HepG2 (cell line): ENCODE measurements around the gene MFSD6. TPM values are rescaled to one million over a fixed set of nuclear protein-coding genes. Genes with fewer than 3 reads are reported as not detected.
A peak's percentile ranks its signal among the peaks of the same experiment; 100 is the strongest.

Experiments
- ATAC-seq: fragments of 200-7000 bp; cut with Tn5 transposase; 3 replicates; pipeline ENCODE4 v1.9.1; 2020; ENCODE audit warnings: mild to moderate bottlenecking, moderate library complexity
- BruUV-seq: library from RNA; stranded (reverse); fragments of 400-500 nt; replicated peaks from 2 replicates; lab custom pipeline; 2021; lab: Mats Ljungman, UMichigan
- CTCF ChIA-PET: fragments of 300-600 bp; formaldehyde crosslinking; extraction: SDS; loops from one replicate; lab custom pipeline; 2021; ENCODE audit warnings: low total read pairs, inconsistent platforms, low intra/inter-chr PET ratio; lab: Yijun Ruan, JAX
- POLR2A ChIA-PET: fragments of 350-600 bp; sonication (Branson Sonifier 250); formaldehyde crosslinking; loops from one replicate; lab custom pipeline; 2020; ENCODE audit warnings: antibody characterized with exemption, inconsistent platforms; lab: Yijun Ruan, JAX
- DNase-seq: peaks from one replicate; pipeline ENCODE4 v3.0.0-alpha.2; 2015; ENCODE audit warnings: low spot score
- FAIRE-seq: peaks from 3 replicates; lab custom pipeline; 2011; peaks lifted over from hg19 to GRCh38; lab: Jason Lieb, UNC
- H2AFZ ChIP-seq: one replicate; pipeline ENCODE4 v1.6.1; 2011; ENCODE audit warnings: low read length, inconsistent platforms
- H3K27ac ChIP-seq: fragments of 300-600 bp; 3 replicates; pipeline ENCODE4 v1.8.0; 2011; ENCODE audit warnings: mixed run types, mild to moderate bottlenecking, mixed read lengths, low read length, inconsistent platforms; ENCODE audit not compliant: insufficient read depth; ENCODE audit errors: extremely low read length
- H3K27me3 ChIP-seq, 2 experiments: fragments of 200-600 bp in 1 of 2; 2 replicates in 1 of 2; 3 replicates in 1 of 2; pipeline versions ENCODE4 v1.6.0 to v1.8.0; 2011; ENCODE audit warnings: low read length in 2 of 2, mild to moderate bottlenecking in 2 of 2, moderate library complexity in 2 of 2, inconsistent platforms in 1 of 2; ENCODE audit not compliant: insufficient read depth in 2 of 2, control insufficient read depth in 1 of 2
- H3K36me3 ChIP-seq, 2 experiments: fragments of 200-600 bp in 1 of 2; replicated peaks in 1 of 2; 2 replicates in 1 of 2; 3 replicates in 1 of 2; pipeline versions ENCODE4 v1.5.1 to v1.8.0; 2011; ENCODE audit warnings: low read length in 2 of 2, inconsistent platforms in 1 of 2; ENCODE audit not compliant: insufficient read depth in 2 of 2, control insufficient read depth in 1 of 2
- H3K4me1 ChIP-seq: 2 replicates; pipeline ENCODE4 v1.5.1; 2012; ENCODE audit warnings: low read length, inconsistent platforms; ENCODE audit not compliant: insufficient read depth
- H3K4me2 ChIP-seq: 2 replicates; pipeline ENCODE4 v1.6.0; 2011; ENCODE audit warnings: low read depth, low read length, inconsistent platforms
- H3K4me3 ChIP-seq, 3 experiments: fragments of 200-600 bp in 1 of 3; sonication (generic), shearing (Covaris generic) in 1 of 3; replicated peaks in 1 of 3; 2 replicates each; pipeline ENCODE4 v1.5.1; 2011 to 2016; ENCODE audit warnings: low read length in 3 of 3, inconsistent platforms in 2 of 3, low read depth in 2 of 3, mild to moderate bottlenecking in 2 of 3, control low read depth in 1 of 3, mixed read lengths in 1 of 3; ENCODE audit not compliant: insufficient read depth in 1 of 3
- H3K79me2 ChIP-seq: one replicate; pipeline ENCODE4 v1.6.1; 2011; ENCODE audit warnings: low read length, inconsistent platforms; ENCODE audit not compliant: insufficient read depth
- H3K9ac ChIP-seq: 2 replicates; pipeline ENCODE4 v1.6.0; 2011; ENCODE audit warnings: mild to moderate bottlenecking, low read depth, low read length, inconsistent platforms; ENCODE audit not compliant: insufficient read depth
- H3K9me3 ChIP-seq: 2 replicates; pipeline ENCODE4 v1.5.1; 2012; ENCODE audit warnings: mild to moderate bottlenecking, low read length
- H4K20me1 ChIP-seq: 2 replicates; pipeline ENCODE4 v1.6.0; 2011; ENCODE audit warnings: inconsistent platforms, mild to moderate bottlenecking, low read length, moderate library complexity; ENCODE audit not compliant: insufficient read depth
- HNF4A ChIP-seq: sonication (generic); formaldehyde crosslinking; IDR thresholded peaks from 2 replicates; pipeline ENCODE4 v1.4.0; 2020; ENCODE audit warnings: missing genetic modification reagents
- KLF11 ChIP-seq: IDR thresholded peaks from 2 replicates; pipeline ENCODE4 v1.6.1; 2016; ENCODE audit warnings: missing compliant biosample characterization
- MED1 ChIP-seq: sonication (generic); formaldehyde crosslinking; IDR thresholded peaks from 2 replicates; pipeline ENCODE4 v1.4.0; 2020; ENCODE audit warnings: missing genetic modification reagents
- NR2F6 ChIP-seq, 2 experiments: IDR thresholded peaks; 2 replicates each; pipeline ENCODE4 v1.6.1; 2016; ENCODE audit warnings: antibody characterized with exemption in 1 of 2, mild to moderate bottlenecking in 1 of 2
- SMAD9 ChIP-seq: sonication (generic); formaldehyde crosslinking; IDR thresholded peaks from 2 replicates; pipeline ENCODE4 v1.5.1; 2020; ENCODE audit warnings: mild to moderate bottlenecking, missing genetic modification reagents
- ZNF160 ChIP-seq: sonication (generic); formaldehyde crosslinking; IDR thresholded peaks from 2 replicates; pipeline ENCODE4 v1.8.0; 2022; ENCODE audit warnings: mild to moderate bottlenecking, inconsistent platforms, missing genetic modification reagents
- ZNF792 ChIP-seq: IDR thresholded peaks from 2 replicates; pipeline ENCODE4 v1.6.1; 2016
- WGBS: methylation state at CpG from one replicate; pipeline ENCODE4 v1.1.6; 2017; ENCODE audit warnings: low lambda C conversion rate; 5-methylcytosine and 5-hydroxymethylcytosine counted together
- in situ Hi-C: cut with HindIII; loops from 2 replicates; pipeline ENCODE4 v1.10.0; 2017; ENCODE audit warnings: low pct_unique_long_range_greater_than_20kb; ENCODE audit not compliant: extremely low pct_ligation_motif_present
- intact Hi-C: fragments of 100-400 bp; cut with micrococcal nuclease; formaldehyde crosslinking; loops from one replicate; pipeline ENCODE4 v1.10.0; 2022; ENCODE audit not compliant: unreplicated experiment
- polyA plus RNA-seq, 8 experiments: library from polyadenylated mRNA; depleted of rRNA in 3 of 8; stranded (reverse) in 7 of 8; unstranded in 1 of 8; fragments of >200 nt; fragmentation: Illumina TruSeq in 4 of 8; extraction: Trizol in 4 of 8; gene quantifications; 2 replicates each; pipeline versions ENCODE4 v1.2.1 to v1.2.3, GENCODE V29; 2011 to 2016; ENCODE audit warnings: low read depth in 4 of 8, missing spikeins in 1 of 8, mixed read lengths in 1 of 8; ENCODE audit not compliant: insufficient read depth in 1 of 8
- total RNA-seq, 5 experiments: library from RNA; depleted of rRNA; stranded (reverse); fragments of >200 nt; fragmentation: Illumina TruSeq; extraction: Trizol; gene quantifications; 2 replicates each; pipeline ENCODE4 v1.2.3, GENCODE V29; 2016; ENCODE audit warnings: low read depth in 1 of 5
- TF ChIP-seq, protein P1 (sequence below), 2 experiments: fragments of 450-650 bp in 1 of 2; sonication (generic) in 1 of 2; formaldehyde crosslinking; IDR thresholded peaks; 2 replicates each; pipeline versions ENCODE4 v1.5.0 to v1.8.0; 2020 to 2022; ENCODE audit warnings: mild to moderate bottlenecking in 1 of 2, missing genetic modification reagents in 1 of 2
- TF ChIP-seq, protein P2 (sequence below): sonication (generic); formaldehyde crosslinking; IDR thresholded peaks from 2 replicates; pipeline ENCODE4 v1.4.0; 2020; ENCODE audit warnings: mild to moderate bottlenecking, missing genetic modification reagents
- TF ChIP-seq, protein P3 (sequence below): sonication (generic); formaldehyde crosslinking; IDR thresholded peaks from 2 replicates; pipeline ENCODE4 v1.4.0; 2020; ENCODE audit warnings: missing genetic modification reagents, borderline replicate concordance

Gene MFSD6
- total and polyA plus RNA-seq, 2 of the 13 experiments (the other 11 are each of a cell fraction or from before 2014, with no cell fraction given), result 0.92 to 1.4 TPM

DNA sequence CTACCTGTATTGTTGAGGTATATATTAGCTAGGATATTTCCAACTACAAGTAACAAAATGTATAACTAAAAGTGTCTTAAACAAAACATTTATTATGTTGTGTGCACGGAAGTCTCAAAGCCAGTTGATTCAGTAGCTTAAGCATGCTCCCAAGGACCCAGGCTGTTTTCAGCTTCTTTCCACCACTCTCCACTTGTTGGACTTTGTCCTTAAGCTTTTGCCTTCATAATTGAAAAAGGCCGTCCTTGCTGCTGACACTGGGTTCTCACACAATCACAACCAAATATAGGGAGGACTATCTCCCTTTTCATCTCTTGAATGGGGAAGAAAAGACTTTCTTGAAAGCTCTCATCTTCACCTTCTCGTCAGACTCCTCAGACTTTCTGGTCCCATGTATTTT lies 138.6 kb downstream of the MFSD6 start:
- ATAC-seq (peak; percentile 43; the same call in 2 of the 3 replicates), DNase-seq (no peak), FAIRE-seq (no peak)
- Histone ChIP-seq H3K4me1 (peaks cover 9% of the 10 kb centered on the region; the same call in 1 of the 2 replicates), H3K4me2 (no peak overlapping the region), H3K9me3 (peaks cover 5% of the 10 kb centered on the region), H3K4me3 (no peak overlapping the region), H3K27me3 (no peaks in the 10 kb centered on the region), H3K27ac (no peak overlapping the region), H3K79me2 (no peaks in the 10 kb centered on the region), H3K9ac (no peak overlapping the region), H2AFZ (no peak overlapping the region), H3K36me3 (no peaks in the 10 kb centered on the region), H4K20me1 (no peaks in the 10 kb centered on the region)
- CTCF ChIA-PET, result no interaction called here
- WGBS, result 22% methylated on average over 3 of the region's 3 CpGs
- BruUV-seq, result no TSS peak
- in situ Hi-C loops (no loop called here), intact Hi-C loops (no loop called here)
- TF ChIP-seq HNF4A (CRISPR knock-in tag), result peak; percentile 57
- no peak for TF ChIP-seq MED1 (CRISPR knock-in tag)
- POLR2A ChIA-PET, result interaction anchor here (1.4 kb wide), 1 partner anchor 13 kb away, joined by 9 read pairs; the partner anchor contains the start of gene NEMP2

- FAIRE-seq (no peak), ATAC-seq (no peak), DNase-seq (no peak)
- no peaks in the 10 kb centered on the region for H3K27me3 ChIP-seq
- no peak overlapping the region for H3K4me3 ChIP-seq
- in situ Hi-C loops (no loop called here), intact Hi-C loops (no loop called here)
- no peak overlapping the region for H3K27ac ChIP-seq
- no peak overlapping the region for H3K9ac ChIP-seq
- no peaks in the 10 kb centered on the region for H3K36me3 ChIP-seq
- no TSS peak for BruUV-seq
- POLR2A ChIA-PET, result no interaction called here
- no peaks in the 10 kb centered on the region for H3K9me3 ChIP-seq
- TF ChIP-seq ZNF160 (CRISPR knock-in tag) (no peak), SMAD9 (CRISPR knock-in tag) (no peak), NR2F6 (IDR thresholded peaks at IDR 0.05) (no peak), NR2F6 (CRISPR knock-in tag; IDR thresholded peaks at IDR 0.05) (no peak), ZNF792 (CRISPR knock-in tag) (no peak), KLF11 (CRISPR knock-in tag) (no peak)
- TF ChIP-seq, protein P1, sequence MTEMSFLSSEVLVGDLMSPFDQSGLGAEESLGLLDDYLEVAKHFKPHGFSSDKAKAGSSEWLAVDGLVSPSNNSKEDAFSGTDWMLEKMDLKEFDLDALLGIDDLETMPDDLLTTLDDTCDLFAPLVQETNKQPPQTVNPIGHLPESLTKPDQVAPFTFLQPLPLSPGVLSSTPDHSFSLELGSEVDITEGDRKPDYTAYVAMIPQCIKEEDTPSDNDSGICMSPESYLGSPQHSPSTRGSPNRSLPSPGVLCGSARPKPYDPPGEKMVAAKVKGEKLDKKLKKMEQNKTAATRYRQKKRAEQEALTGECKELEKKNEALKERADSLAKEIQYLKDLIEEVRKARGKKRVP (CRISPR knock-in tag; IDR thresholded peaks at IDR 0.05), result no peak
- TF ChIP-seq, protein P2, sequence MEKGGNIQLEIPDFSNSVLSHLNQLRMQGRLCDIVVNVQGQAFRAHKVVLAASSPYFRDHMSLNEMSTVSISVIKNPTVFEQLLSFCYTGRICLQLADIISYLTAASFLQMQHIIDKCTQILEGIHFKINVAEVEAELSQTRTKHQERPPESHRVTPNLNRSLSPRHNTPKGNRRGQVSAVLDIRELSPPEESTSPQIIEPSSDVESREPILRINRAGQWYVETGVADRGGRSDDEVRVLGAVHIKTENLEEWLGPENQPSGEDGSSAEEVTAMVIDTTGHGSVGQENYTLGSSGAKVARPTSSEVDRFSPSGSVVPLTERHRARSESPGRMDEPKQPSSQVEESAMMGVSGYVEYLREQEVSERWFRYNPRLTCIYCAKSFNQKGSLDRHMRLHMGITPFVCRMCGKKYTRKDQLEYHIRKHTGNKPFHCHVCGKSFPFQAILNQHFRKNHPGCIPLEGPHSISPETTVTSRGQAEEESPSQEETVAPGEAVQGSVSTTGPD (CRISPR knock-in tag), result no peak
- TF ChIP-seq, protein P3, sequence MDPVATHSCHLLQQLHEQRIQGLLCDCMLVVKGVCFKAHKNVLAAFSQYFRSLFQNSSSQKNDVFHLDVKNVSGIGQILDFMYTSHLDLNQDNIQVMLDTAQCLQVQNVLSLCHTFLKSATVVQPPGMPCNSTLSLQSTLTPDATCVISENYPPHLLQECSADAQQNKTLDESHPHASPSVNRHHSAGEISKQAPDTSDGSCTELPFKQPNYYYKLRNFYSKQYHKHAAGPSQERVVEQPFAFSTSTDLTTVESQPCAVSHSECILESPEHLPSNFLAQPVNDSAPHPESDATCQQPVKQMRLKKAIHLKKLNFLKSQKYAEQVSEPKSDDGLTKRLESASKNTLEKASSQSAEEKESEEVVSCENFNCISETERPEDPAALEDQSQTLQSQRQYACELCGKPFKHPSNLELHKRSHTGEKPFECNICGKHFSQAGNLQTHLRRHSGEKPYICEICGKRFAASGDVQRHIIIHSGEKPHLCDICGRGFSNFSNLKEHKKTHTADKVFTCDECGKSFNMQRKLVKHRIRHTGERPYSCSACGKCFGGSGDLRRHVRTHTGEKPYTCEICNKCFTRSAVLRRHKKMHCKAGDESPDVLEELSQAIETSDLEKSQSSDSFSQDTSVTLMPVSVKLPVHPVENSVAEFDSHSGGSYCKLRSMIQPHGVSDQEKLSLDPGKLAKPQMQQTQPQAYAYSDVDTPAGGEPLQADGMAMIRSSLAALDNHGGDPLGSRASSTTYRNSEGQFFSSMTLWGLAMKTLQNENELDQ, result no peak
- CTCF ChIA-PET, result no interaction called here
- H4K20me1 ChIP-seq, result no peaks in the 10 kb centered on the region
- no peak overlapping the region for H3K4me2 ChIP-seq
- H3K4me1 ChIP-seq, result peaks cover 13% of the 10 kb centered on the region; the same call in 1 of the 2 replicates
- H2AFZ ChIP-seq, result no peak overlapping the region
- no peaks in the 10 kb centered on the region for H3K79me2 ChIP-seq
These were observed 139.7 kb downstream of the MFSD6 start for GRCh38 chr2:190547886-190548285.
